GM18873 (cell line): ENCODE measurements around the gene NPY.

ENCODE experiments used
- ATAC-seq: cut with Tn5 transposase; IDR thresholded peaks from one replicate; pipeline ENCODE4 v1.9.1; 2021; ENCODE audit warnings: mild to moderate bottlenecking, moderate library complexity, moderate number of reproducible peaks; ENCODE audit not compliant: unreplicated experiment, low FRiP score

NPY gene

DNA sequence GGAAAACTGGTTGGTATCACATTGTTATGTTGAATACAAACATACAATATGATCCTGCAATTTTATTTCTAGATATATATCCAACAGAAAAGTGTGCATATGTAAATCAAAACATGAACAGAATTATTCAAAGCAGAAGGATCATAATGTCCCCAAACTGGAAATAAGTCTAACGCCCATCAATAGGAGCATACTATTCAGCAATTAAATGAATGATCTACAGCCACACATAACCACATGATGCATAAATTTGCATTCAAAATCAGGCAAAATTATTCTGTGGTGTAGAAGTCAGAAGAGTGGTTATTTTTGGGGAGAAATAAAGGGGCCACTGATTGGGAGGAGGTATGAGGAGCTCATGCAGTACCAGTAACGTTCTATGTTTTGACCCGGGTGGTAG is 28.6 kb downstream of the NPY start:
- no peak for ATAC-seq

DNA sequence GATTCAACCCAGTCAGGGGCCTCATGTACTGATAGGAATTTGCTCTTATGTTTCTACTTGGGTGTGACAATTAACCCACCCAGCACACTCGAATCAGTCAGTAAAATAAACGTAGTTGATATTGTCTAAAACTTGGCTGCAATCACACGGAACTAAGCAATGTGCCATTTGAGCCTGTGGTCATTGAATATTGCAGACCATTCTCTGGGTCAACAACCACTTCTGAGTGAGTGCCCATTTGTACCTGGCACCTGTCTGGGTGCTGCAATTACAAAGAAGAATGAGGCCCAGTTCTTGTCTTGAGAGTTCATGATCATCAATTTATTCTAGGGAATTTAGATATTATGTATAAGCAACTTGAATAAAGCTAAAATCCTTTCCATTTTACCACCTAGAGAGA is 29.8 kb downstream of the NPY start:
- no peak for ATAC-seq

DNA sequence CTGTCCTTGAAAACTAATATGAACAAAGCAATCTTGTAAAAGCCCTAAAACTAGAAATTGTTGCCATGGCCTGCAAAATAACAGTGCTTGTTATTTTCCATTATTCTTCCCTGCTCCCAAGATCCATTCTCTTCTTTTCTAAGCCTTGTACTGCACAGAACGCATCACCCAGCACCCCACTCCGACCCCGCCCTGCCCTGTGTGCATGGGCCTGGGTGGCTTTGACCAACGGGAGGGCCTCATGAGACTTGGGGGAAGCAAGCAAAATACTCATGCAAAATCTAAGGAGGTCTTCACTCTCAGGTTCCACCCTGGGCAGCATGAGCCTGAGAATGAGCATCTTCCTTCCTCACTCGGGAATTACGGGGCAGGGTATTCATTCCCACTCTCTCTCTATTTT is 32.4 kb downstream of the NPY start:
- ATAC-seq: no peak

DNA sequence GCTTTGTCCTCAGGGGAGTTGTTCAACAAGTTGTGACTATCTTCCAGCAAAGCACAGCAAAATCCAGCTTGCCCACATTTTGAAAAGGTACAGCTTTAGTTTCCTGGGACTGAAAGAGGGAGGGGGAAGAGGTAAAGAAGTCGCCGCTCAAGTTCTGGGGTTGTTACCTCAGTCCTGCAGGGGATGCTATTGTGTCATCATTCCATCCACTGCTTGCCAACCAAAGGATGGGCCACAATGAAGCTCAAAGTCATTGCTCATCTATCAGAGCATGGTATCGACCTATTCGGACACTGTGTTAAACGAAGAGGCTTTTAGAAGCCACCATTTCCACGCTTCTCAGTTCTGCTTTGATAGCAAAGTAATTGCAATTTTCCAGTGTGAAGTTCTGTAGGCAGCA is 34.3 kb downstream of the NPY start:
- ATAC-seq: no peak

DNA sequence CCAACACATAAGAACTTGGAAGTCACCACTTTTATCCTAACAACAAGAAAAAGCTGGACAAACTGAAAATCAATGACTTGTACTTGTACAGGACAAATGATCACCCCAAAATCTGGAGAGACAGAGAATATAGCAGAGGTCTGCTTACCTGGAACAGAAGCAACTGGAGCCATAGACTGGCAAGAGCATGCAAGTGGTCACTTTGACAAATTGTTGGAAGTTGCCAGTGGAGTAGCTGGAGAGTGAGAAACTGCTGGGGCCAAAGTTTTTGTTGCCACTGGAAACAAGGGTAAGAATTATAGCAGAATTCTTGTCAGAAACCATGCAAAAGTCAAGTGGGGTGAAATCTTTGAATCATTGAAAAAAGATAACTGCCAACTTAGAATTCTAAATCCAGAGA is 35.2 kb downstream of the NPY start:
- no peak for ATAC-seq

DNA sequence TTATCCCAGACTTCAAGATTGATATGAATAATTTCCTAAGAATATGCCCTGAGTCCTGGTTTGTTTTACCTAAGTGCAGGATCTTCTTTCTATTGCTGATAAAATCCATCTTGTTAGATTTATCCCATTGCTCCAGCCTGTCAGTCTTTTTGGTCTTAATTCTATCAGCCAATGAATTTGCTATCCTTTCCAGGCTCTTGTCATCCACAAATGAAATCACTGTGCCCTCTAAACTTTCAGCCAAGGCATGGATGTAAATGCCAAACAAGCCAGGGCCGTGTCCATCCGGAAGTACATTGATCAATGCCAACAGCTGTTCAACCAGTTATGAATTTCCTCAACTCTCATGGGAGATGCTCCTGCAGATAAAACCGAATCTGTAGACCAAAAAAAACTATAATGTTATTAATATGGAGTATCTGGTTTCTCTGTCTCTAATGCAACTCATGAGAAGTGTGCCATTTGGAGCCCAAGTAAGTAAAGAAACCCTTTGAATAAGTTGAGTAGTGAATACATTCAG is 40.0 kb downstream of the NPY start:
- no peak for ATAC-seq

DNA sequence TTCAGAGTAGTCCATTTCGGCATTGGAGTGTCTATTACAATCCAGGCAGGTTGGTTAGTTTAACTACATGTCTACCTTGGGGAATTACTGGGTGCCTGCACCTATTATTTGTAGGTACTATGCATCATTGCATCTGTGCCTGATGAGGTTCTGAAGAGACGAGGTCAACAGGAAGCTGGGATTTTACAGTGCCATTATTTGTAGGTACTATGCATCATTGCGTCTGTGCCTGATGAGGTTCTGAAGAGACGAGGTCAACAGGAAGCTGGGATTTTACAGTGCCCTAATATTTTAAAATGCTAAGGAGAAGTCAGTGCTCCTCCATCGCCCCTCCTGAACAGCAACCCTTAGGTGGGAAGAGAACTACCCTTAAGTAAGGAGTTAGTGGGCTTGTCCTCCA is 41.7 kb downstream of the NPY start:
- ATAC-seq: peak; percentile 68

DNA sequence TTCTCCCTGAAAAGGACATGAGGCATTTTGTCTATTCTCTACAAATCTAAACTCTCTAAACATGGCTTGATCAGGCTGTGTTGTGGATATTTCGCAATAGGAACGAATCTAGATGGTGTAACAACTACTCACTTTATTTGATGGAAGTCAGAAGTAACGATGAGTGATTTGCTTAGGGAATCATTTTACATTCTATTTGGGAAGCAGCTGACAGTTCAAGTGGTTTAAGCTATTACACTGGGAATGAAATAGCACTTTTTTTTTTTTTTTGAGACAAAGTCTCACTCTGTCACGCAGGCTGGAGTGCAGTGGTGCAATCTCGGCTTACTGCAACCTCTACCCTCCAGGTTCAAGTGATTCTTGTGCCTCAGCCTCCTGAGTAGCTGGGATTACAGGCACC is 44.1 kb downstream of the NPY start:
- ATAC-seq: no peak

DNA sequence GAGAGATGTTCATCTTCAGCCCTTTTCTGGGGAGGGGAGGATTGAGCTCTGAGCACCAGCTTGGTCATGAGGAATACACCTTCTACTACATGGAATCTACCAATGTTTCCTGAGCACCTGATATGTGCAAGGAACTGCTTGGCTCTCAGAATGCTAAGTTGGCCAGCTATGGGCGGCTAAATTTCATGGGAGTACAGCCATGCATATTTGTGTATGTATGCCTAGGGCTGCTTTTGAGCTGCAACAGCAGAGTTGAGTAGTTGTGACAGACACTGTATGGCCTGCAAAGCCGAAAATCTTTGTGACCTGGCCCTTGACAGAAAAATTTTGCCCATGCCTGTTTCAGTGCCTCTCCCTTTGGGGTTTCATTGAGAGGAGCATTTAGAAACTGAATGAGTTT is 44.9 kb downstream of the NPY start:
- ATAC-seq: no peak

DNA sequence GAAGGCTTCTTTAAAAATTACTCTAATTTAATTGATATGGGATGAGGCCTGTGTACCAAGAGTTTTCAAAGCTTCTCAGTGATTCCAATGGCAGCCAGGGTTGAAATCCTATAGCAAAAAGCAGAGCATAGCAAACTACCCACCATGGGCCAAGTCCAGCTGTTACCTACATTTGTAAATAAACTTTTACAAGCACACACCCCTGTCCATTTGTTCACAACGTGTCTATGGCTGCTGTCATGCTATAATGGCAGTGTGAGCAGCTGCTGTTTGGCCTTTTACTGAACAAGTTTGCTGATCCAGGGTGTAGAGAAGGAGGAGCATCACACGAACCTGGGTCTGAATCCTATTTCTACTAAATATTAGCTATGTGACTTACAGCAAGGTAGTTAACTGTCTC is 50.0 kb downstream of the NPY start:
- ATAC-seq: no peak

DNA sequence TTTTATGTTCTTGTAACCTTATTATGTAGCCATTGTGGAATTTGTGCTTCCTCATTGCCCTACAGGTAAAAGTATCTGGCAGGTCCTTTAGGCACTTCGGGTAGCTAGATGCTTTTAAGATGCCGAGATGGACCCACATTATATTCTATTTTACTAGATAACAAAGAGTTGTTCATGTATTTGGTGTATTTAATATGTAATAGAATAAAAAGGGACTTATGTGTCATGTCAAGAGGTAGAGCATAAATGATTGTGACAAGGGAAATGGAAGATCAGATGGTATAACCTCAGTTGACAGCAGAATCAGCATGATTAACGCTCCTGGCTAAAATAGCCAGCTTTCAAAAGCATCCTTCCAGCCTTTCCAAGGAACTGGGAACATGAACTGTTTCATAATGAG is 50.6 kb downstream of the NPY start:
- no peak for ATAC-seq

DNA sequence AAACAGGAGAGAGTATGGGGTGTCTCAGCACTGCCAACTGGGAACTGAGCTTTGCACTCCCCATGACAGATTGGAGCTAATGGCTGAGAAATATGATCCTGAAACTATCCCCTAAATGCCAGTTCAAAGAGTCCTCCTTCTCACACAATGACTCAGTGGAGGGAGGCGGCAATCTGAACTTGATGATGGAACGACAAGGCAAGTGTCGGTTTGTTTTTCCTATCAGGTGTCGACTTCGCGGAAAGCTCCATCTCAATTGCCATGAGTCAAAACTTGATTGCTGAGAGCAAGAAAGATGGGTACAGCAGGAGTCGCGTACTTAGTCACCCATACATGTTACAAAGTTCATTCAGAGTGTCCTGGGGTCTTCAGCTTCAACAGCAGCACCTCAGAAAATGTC is 52.5 kb downstream of the NPY start:
- no peak for ATAC-seq

DNA sequence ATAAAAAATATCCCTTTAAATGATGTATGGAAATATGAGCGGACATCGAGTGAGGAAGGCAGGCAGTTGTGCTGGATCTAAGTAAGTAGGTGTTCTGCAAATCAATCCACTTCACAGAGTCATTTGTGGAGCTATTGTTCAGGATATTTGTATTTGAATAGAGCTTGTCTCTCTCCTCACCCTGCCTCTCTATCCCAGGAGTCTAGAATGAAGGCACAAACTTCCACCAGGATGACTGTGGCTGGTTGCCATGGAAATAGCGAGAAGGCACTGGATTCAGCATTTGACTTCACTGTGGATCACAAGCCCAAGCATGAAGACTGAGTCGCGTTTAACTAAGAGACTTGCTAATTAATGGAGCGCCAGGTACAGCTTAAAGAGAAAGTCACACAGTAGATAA is 53.2 kb downstream of the NPY start:
- no peak for ATAC-seq

DNA sequence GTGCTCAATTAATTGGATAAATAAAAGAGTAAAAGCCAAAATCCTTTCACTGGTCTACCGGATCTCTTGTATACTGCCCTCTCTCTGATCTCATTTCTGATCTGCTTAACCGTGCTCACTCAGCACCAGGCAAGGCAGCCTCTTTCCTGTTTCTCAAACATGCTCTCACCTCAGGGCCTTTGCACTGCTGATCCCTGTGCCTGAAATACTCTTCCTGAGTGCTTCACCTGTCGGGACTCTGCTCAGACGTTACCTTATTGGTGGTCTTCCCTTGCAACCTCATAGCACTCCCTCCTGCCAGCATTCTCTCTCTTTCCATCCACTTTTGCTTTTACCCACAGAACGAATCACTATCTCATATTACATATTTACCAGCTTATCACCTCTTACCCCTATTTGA is 55.6 kb downstream of the NPY start:
- no peak for ATAC-seq

DNA sequence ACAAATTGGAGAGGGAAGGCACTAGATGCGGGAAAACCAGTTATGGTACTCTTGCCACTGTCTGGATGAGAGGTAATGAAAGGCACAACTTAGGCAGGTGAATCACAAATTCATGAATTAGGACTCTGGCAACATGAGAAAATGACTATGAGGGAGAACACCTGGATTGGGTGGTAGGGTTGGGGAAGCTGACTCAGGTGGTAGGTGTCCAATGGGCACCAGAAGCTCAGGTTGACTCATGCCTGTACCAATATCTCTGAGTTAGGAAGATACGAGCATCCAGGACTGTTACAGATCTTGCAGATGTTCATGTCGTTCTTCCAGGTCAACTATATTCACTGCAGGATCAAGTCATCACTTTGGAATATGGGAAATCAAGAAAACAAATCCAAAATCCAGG is 56.7 kb downstream of the NPY start:
- no peak for ATAC-seq
